Suppressor macrophage treated with lipopolysaccharide for 1 hour (primary cell): ENCODE measurements around the gene ERBIN.
A peak's percentile ranks its signal among the peaks of the same experiment; 100 is the strongest.
"Not testable (repeated sequence)": the region's sequence is repeated elsewhere in the genome, so short reads cannot be mapped to it uniquely, and the experiment has no call there.

Experiments
- DNase-seq, 3 donors: peaks; one replicate each; pipeline ENCODE4 v3.0.0-alpha.2; 2020 to 2022

ERBIN gene

DNA sequence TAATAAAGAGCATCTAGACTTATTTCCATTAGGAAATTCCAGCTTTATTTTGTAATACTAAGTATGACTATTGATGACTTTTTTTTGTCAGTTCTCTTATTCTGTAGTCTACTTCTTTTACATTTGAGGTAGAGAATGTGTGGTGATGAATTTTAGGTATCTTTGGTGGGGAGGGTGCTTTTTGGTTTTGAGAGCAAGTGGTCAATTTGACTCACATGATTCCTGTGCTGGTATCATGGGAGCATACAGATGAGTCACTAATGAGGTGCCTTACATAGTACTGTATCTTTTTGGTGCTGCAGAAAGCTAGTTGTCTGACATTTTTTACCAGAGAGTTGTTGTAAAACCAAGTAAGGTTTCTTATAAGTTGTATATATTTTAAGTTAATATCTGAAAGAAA lies 35.3 kb downstream of the ERBIN start:
- peak; percentile 47 to 72 (median 72) for DNase-seq

DNA sequence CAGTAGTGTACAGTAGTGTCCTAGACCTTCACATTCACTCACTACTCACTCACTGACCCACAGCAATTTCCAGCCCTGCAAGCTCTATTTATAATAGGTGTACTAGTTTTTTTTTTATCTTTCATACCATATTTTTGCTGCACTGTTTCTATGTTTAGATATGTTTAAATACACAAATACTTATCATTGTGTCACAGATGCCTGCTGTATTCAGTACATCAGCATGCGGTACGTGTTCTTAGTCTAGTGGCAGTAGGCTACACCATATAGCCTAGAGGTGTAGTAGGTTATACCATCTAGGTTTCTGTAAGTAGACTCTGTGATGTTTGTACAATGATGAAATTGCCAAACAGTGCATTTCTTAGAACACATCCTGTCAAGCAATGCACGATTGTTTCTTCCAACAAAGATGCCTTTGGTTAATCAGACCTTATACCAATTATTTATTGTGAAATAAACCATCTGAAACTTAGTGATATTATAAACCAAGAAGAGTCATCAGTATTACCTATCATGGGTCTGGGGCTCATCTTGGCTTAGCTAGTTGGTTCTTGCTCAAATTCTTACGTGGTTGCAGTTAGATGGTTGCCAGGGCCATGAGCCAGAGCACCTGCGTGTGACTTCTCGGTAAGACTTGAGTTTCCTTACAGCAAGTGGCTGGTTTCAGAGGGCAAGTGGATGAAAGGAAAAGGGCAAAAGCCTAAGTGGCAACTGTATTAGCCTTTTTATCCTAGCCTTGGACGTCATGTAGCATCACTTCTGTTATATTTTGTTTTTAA lies 41.1 kb downstream of the ERBIN start:
- DNase-seq: no peak

DNA sequence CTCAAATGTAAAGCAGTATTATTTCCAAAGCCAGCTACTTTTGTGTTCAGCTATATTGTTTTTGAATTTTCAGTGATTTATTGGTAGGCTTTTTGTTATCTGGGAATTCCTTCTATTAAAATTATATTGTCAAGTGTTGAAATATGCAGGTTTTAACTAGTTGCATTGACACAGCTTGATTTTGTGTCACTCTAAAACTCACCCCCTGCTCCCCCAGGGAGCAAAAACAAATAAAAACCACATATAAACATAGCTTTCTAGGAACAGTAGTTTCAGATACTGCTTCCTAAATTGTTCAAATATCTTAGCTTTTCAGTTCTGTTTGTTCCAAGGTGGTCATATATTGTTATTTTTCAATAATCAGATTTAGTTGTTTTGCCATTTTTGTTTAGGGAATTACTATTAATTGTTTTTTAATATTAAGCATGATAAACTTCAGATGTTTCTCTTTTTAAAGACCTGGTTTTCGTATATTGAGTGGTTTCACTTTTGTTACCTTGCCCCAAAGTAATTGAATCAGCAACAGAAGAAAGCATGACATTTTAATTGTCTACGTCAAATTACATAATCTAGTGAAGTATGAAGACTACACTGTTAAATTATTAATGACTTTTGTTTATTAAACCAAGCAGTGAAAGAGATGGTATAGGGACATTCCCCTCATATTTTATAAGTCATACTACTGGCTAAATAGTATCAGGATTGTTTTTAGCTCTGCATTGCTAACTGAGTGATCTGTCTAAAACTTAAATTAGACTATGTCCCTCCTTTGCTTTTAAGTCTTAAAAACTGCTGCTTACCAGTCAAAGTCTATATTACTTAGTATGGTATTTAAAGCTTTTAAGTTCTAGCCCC lies 43.4 kb downstream of the ERBIN start:
- DNase-seq: no peak

DNA sequence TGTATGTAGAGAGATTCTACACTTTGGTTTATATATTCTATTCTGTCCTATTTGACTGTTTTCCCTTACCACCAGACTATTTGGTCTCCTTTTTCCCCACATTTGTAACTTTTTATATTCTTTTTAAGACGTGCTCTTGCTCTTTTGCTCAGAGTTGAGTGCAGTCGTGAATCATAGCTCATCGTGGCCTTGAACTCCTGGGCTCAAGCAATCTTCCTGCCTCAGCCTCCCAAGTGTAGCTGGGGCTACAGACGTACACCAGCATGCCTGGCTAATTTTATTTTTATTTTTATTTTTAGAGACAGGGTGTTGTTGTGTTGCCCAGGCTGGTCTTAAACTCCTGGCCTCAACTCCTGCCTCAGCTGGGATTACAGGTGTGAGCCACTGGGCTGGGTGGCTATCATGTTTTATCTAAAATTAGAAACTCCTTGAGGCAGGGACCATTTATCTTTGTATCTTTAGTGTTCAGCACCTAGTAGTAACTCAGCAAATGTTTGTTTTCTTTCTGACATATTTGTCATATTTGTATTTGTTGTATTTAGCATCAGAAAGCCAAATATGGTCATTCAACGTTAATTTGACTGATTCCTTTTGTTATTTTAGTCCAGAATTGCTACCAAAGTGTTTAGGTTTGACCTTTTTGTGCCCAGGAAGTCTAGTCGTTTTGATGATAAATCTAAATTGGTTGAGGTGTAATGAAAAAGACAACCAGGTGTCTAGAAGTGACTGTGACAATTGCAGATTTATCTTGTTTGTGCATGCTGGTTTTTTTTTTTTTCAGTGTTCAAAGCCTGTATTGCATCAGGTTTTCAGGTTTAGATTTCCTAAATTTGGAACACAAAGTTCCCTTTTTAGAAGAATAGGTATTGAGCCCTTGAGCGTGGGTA lies 44.3 kb downstream of the ERBIN start:
- no peak for DNase-seq

DNA sequence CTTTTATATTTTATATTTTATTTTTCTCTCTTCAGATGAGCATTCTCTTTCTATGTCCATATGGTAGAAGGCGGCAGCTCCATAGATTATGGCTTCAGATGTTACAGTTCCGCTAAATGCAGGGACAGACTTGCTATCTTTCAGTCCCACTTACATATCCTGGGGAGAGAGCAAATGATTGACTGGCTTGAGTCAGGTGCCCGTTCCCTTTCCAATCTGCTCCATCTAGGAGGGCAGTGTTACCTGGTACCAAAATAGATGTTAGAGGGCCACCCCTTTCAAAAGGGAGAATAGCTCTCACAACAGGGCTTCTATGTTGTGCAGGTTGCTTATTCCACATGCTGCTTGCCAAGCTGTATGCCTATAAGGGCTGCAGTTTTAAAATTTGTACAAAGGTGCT lies 45.3 kb downstream of the ERBIN start:
- no peak for DNase-seq

DNA sequence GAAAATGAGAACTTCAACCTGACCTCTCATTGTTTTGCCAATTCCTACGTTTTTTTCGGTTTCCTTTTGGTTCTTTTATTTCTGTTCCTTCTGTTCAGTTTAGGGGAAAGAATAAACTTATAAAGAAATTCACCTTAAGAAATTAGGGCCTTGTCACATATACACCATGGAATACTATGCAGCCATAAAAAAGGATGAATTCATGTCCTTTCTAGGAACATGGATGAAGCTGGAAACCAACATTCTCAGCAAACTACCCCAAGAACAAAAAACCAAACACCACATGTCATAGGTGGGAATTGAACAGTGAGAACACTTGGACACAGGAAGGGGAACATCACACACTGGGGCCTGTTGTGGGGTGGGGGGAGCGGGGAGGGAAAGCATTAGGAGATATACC lies 46.5 kb downstream of the ERBIN start:
- DNase-seq: not testable (repeated sequence)

DNA sequence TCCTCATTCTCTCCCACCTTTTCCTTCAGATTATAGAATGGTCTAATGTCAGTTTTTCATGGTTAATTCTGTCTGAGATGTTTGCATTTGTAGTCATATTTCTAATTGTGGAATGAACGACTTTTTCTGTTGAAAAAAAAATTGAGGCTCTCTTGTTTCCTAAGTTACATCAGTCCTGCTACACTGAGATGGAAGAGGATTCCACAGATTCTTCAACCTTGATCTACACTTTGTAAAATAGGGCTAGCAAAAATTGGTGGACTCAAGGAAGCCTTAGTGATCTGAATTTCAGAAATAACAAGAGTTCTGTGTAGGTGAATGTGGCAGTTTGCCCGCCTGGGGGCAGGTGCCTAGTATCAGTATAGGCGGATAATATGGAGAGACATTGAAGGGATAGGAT lies 51.9 kb downstream of the ERBIN start:
- DNase-seq: no peak

DNA sequence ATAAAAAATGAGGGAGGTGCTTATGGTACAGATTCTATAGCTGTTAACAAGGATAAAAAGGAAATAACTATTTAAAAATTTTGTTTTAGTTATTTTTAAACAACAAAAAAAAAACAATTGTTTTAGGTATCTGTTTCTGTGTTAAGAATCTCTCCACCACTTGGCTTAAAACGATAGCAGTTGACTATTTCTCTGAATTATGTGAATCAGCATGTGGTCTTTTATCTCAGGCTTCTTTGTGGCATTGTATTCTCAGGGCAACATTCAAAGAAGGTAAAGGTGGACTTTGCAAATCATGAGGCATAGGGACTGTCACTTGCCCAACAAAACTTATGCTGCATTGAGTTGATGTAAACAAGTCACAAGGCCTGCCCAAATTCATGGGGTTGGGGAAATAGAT lies 55.2 kb downstream of the ERBIN start:
- DNase-seq: no peak

DNA sequence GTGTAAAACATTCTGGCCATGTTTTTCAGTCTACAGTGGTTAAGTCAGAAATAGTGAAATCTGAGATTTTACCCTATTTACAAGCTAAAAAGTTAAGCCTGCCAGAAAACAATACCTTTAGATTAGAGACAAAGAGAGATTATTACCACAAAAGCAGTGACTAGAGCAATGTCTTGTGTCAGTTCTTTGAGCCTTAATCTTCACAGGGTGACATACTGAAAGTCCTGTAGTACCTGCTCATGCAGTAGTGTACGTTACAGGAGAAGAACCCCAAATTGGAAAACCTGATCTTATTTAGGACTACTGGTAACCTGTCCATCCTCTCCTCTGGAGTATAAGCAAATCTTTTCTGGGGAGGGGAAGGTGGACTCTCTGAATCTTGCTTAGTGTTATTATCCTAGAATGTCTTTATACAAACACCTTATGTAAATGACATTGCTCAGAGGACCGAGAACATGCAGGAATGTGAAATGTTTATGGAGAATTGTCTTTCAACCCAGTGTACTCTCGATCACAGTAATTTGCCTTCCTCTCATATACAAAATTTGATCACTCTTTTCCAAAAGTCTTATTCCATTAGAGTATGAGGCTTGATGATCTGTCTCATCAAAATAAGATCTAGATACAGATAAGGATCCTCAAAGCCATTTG lies 55.7 kb downstream of the ERBIN start:
- no peak for DNase-seq

DNA sequence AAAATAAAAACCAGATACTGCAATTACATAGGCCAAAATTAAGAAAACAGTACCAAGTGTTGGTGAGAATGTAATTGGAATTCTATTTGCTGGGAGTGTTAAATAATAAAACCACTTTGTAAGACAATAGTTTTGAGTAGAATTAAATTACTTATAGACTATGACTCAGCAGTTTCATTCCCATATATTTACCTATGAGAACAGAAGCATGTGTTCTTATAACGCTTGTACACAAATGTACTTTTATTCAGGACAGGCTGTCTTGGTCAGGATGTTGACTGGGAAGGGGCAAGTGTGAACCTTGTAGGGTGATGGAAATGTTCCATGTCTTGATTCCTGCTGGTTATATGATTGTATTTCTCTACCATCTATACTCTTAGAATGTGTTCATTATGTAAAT lies 56.3 kb downstream of the ERBIN start:
- DNase-seq: no peak

DNA sequence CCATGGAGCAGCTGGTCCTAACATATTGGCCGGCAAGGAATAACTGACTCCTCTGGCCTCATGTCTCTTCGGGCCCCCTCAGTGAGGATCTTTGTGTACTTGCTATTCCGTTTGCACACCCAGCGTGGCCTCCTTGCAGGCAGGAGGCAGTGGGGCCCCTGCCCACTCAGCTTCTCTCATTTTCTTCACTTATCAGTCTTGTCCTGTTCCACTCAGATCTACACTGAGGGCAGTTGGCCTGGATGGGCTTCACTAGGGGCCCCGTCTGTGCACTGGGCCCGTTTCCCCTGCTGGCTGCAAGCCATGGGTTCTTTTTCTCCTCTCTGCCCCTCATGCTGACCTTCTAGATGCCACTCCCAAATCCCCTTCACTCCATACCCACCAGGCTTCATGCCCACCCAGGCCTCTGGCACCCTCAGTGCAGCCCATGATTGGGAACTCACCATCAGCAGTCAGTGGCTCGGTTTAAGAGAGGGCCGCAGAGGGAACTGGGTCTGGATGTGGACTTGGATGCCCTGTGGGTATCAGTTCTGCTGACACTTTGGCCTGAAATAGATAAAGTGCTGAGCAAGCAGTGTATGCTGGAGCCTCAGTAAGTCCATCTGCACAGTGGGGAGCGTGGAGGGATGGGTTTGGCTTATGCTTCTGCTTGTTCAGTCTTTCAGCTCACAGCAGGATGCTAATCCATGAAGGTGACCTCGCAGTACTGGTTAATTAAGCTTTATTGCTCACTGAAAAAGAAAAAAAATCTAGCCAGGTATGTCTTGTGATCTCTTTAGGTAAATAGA lies 57.9 kb downstream of the ERBIN start:
- no peak for DNase-seq

DNA sequence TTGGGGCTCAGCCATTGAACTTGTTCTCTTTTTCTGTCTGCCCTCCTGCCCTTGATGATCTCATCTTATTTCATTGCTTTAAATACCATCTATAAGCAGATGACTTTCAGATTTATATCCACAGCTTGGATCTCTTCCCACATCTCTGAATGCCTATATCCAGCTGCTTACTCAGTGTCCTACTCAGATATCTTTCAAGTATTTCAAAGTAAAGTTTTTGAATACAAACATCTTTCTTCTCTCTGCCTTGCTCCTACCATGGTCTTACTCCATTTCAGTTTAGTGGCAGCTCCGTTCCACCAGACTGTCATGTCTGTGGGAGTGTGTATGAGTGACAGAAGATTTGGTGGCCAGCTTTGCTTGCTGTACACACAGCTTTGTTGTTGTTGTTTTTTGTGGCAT lies 59.7 kb downstream of the ERBIN start:
- peak; percentile 15 to 39 (median 36) for DNase-seq

DNA sequence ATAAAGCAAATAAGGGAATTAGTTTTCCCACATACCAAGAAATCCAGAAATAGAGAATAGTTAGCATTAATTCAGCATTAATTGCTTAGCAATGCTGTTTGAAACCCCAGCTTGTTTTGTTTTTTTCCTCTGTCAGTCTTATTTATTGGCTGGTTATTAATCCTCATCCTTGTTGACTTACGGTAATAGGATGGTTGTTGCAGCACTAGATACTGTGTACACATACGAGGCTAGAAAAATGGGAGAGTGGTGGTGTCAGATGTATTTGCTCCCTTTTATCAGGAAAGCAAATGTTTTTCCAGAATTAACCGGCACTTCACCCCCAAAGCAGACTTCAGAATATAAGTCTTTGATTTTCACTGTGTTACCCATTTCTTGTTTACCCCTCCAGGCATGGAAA lies 60.4 kb downstream of the ERBIN start:
- no peak for DNase-seq

DNA sequence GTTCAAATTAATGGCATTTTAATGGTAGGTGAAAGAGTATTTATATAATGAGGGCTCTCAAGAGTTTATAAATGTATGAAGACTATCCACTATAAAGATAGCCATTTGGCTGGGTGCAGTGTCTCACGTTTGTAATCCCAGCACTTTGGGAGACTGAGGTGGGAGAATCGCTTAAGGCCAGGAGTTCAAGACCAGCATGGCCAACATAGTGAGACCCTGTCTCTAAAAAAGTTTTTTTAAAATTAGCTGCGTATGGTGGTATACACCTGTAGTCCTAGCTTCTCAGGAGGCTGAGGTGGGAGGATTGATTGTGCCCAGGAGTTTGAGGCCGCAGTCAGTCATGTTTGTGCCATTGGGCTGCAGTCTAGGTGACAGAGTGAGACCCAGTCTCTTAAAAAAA lies 61.6 kb downstream of the ERBIN start:
- DNase-seq: no peak

DNA sequence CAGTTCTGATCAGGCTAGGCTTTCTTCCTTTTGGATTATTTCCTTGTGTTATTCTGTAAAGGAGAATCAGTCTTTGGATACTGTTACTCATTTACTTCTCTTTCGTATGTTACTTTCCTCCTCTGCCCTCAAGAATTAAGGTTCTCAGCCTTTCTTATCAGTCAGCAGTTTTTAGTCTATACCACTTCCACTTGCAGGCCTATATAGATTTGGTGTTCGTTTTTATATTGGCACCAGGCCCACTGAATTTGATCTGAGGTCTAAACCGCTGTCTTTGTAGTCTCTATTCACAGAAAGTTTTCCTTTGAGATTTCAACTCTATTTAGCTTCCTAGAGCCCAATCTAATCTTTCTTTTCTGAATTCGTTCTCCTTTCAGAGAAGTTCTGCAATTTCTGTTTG lies 62.8 kb downstream of the ERBIN start:
- no peak for DNase-seq

DNA sequence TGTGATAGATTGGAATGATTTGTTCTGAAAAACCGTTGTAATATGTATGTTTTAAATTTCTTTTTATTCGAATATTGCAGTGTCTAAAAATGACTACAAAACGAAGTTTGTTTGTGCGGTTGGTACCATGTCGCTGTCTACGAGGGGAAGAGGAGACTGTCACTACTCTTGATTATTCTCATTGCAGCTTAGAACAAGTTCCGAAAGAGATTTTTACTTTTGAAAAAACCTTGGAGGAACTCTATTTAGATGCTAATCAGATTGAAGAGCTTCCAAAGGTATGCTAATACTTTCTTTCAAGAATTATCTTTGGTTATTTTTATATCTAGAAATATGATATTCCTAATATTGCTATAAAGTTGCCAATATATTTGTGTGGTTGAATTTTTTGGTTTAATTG lies 66.3 kb downstream of the ERBIN start:
- DNase-seq: no peak

DNA sequence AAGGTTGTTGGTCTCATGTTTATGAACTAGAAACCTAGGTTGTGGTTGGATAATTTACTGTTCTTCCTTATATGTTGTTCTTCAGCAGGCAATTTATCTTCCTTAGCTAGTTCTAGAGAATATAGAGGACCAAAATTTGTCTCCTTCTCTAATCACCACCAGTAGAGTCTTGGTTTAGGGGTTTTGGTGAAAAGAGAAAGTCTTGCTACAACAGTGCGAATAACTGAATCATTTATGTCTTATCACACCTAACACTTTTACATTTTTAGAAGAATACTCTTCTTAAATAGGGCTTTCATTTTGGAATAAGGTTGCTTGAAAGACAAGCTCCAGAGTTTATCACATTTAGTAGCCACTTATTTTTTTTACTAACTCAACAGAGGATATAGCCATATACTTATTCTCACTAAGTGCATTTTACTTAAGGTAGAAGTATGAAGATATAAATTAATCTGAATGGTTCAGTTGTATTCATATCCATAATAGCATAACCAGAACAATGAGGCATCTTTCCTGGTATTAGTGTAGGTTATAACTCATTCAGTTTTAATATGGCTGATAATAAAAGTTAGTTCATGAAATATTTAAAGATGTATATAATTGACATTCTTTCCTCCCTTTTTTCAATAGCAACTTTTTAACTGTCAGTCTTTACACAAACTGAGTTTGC lies 67.9 kb downstream of the ERBIN start:
- no peak for DNase-seq

DNA sequence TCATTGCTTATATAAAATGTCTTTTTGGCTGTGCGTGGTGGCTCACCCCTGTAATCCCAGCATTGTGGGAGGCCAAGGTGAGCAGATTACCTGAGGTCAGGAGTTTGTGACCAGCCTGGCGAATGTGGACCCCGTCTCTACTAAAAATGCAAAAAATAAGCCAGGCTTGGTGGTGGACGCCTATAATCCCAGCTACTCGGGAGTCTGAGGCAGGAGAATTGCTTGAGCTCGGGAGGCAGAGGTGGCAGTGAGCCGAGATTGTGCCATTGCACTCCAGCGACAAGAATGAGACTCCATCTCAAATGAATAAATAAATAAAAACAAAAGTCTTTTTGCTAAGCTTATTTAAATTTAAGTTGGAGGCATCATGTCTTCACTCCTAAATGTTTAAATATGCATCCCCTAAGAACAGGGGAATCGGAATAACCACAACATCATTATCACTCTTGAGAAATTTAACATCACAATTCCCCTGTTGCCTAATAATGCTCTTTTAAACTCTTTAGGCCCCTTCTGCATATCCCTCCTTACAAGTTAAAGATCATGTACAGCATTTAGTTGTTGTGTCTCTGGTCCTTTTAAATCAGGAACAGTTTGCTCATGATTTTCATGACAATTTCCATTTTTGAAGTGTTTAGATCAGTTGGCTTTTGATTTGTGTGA lies 72.8 kb downstream of the ERBIN start:
- no peak for DNase-seq

DNA sequence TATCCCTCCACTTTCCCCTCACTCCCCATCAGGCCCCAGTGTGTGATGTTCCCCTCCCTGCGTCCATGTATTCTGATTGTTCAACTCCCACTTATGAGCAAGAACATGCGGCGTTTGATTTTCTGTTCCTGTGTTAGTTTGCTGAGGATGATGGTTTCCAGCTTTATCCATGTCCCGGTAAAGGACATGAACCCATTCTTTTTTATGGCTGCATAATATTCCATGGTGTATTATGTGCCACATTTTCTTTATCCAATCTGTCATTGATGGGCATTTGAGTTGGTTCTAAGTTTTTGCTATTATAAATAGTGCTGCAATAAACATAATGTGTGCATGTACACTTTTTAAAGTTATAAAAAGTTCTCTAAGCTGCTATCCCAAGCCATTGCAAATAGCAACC lies 75.6 kb downstream of the ERBIN start:
- no peak for DNase-seq

DNA sequence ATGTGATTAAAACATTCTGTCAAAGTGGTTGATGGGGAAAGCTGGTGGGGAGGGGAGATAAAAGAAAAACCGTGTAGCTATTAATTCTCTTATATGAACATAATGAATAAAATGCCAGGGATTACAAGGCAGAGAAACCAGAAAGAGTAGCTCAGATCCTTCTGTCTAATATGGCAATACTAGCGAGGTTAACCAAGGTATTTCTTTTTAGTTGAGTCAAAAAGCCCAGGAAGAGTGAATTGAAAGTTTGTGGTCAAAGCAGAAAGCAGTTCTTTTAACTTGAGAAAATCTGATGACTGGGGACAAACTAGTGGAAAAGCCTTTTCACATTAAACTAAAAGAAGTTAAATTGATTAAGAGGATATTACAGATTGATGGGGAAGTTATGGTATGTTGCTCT lies 76.0 kb downstream of the ERBIN start:
- no peak for DNase-seq

DNA sequence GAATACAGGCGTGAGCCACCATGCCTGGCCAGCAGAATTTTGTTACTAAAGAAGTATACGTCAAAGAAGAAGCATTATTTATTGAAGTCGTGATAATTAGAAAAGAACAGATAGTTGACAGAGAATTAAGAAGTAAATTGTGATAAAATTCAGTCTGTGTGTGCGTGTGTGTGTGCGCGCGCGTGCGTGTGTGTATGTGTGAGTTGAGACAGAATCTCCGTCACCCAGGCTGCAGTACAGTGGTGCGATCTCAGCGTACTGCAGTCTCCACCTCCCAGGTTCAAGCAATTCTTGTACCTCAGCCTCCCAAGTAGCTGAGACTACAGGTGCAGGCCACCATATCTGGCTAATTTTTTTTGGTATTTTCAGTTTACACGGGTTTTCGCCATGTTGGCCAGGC lies 77.8 kb downstream of the ERBIN start:
- DNase-seq: no peak
